Caki2 (cell line): ENCODE data around the gene COL4A2. TPM values are rescaled to one million over a fixed set of nuclear protein-coding genes. Genes with fewer than 3 reads are reported as not detected.

Experiments
- total RNA-seq: library from RNA; depleted of rRNA; stranded (reverse); fragments of >200 nt; shearing (Covaris generic); gene quantifications from 2 replicates; pipeline ENCODE4 v1.2.3, GENCODE V29; 2014; ENCODE audit warnings: low replicate concordance; rRNA removed

The COL4A2 gene
- total RNA-seq, 1 experiment from 2014 or later: 412 TPM

Other genes starting within 250 kb of the COL4A2 start
- 393 and 454 TPM in 2 replicates for gene COL4A1, start 127 bp upstream of the COL4A2 start, total RNA-seq